GM19324 (cell line): Measurements from ENCODE around the gene ALDH3B1.
"Not testable (repeated sequence)": the region's sequence is repeated elsewhere in the genome, so short reads cannot be mapped to it uniquely, and the experiment has no call there.

Experiments
- ATAC-seq: cut with Tn5 transposase; IDR thresholded peaks from one replicate; pipeline ENCODE4 v1.9.1; 2021; ENCODE audit warnings: mild to moderate bottlenecking, moderate library complexity; ENCODE audit not compliant: unreplicated experiment, low FRiP score

Gene ALDH3B1, protein sequence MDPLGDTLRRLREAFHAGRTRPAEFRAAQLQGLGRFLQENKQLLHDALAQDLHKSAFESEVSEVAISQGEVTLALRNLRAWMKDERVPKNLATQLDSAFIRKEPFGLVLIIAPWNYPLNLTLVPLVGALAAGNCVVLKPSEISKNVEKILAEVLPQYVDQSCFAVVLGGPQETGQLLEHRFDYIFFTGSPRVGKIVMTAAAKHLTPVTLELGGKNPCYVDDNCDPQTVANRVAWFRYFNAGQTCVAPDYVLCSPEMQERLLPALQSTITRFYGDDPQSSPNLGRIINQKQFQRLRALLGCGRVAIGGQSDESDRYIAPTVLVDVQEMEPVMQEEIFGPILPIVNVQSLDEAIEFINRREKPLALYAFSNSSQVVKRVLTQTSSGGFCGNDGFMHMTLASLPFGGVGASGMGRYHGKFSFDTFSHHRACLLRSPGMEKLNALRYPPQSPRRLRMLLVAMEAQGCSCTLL

DNA sequence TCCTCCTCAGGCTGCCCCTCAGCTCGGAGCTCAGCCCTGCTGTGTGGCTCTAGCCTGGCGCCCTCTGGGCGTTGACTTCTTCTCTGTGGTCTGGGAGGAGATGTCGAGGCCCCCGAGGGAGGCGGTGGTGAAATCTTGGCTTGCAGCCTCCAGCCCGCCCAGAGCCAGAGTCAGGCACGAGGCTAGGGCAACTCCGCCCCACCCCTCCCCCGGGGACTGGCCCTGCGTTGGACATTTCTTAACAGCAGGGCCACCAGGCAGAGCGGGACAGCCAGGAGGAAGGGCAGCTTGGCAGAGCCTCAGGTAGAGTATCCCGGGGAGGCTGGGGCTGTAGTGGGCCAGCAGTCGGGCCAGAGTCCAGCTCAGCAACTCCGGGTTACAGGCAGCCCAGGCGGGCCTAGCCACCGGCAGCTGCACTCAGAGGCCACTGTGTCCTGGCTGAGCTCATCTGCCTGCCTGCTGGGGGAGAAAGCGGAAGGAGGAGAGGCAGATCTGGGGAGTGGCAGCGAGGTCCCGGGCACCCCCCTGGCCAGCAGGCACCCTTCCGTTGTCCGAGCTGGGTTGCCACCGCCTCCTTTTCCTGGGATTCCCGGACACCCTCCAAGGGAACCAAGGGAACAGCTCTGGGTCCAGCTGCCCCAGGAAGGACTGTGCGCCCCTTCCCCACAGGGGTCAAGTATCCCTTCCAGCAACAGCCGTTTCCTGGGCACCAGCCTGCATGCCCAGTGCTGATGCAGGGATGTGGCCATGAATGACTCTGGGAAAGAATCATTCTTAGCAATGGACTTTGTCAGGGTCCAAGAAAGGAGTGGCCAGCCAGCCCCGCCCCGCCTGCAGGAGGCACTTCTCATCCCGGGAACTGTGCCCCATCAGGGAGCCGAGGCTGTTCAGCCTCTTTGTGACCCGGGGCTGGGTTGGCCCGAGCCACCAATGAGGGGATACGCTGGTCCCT is at the start of gene ALDH3B1:
ALDH3B1 (plus strand) TSS at position 238 of the 952 bp plus-strand sequence. CDS start 4,971 bp downstream, outside the sequence.
- no peak for ATAC-seq

DNA sequence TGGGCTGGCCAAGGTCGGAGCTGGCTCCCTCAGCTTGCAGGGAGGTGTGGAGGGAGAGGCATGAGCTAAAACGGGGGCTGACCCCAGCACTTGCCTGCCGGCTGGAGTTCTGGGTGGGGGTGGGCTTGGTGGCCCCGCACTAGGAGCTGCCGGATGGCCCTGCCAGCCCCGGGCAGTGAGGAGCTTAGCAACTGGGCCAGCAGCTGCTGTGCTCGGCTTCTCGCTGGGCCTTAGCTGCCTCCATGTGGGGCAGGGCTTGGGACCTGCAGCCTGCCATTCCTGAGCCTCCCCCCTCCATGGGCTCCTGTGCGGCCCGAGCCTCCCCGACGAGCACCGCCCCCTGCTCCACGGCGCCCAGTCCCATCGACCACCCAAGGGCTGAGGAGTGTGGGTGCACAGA is 46.9 kb upstream of the ALDH3B1 start:
- not testable (repeated sequence) for ATAC-seq

DNA sequence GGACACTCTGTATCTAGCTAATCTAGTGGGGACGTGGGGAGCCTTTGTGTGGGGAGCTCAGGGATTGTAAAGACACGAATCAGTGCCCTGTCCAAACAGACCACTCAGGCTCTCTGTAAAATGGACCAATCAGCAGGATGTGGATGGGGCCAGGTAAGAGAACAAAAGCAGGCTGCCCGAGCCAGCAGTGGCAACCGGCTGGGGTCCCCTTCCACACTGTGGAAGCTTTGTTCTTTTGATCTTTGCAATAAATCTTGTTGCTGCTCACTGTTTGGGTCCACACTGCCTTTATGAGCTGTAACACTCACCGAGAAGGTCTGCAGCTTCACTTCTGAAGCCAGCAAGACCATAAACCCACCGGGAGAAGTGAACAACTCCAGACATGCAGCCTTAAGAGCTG is 46.2 kb upstream of the ALDH3B1 start:
- not testable (repeated sequence) for ATAC-seq

DNA sequence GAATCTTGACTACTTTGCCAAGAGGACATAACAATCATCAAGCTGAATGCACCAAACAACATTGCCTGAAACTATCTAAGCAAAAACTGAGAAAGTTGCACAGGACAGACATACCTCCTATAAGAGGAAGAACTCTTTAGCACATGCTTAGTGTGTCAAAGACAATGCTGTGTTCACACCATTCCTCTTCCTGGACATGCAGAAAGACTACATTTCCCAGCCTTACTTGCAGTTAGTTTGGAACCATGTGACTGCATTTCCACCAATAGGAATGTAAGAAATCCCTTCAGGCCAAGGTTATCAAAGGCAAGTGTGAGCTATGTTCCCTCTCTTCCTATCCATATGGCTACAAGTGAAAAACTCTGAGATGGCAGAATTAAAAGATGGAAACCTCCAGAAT is 45.4 kb upstream of the ALDH3B1 start:
- ATAC-seq = not testable (repeated sequence)

DNA sequence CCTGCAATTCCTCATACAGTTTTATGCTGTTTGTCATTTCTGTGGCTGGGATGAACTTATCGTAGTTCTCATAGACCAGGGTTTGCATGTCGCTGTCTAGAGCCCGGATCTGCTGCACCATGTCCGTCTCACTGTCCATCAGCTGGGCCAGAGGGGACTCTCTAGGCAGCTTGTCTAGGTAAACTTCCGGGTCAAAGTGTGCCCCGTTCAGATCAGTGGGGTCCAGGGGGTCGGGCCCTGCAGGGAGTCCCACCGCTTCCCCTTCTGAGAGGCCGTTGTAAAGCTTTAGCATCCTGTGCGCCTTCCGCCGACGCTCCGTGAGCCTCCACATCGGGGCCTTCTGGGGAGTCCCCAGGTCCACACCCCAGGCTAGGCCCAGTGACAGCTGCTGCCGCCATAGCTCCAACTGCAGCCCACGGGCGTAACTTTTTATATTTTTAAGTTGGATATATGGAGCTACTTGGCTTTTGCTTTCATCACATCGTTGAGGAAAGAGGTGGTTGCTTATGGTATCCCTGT is 44.2 kb upstream of the ALDH3B1 start:
- ATAC-seq = not testable (repeated sequence)

DNA sequence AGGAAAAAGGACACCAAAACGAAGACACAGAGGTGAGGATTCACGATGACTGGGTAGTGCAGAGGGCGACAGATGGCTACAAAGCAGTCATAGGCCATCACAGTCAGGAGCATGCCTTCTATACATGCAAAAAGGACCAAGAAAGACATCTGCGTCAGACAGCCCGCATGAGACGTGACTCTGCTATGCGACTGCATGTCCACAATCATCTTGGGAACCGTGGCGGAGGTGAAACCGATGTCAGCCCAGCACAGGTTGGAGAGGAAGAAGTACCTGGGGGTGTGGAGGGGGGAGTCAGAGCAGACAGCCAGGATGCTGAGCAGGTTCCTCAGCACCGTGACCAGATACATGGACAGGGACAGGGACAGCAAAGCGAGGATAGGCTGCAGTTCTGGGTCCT is 35.4 kb upstream of the ALDH3B1 start:
- ATAC-seq = not testable (repeated sequence)

DNA sequence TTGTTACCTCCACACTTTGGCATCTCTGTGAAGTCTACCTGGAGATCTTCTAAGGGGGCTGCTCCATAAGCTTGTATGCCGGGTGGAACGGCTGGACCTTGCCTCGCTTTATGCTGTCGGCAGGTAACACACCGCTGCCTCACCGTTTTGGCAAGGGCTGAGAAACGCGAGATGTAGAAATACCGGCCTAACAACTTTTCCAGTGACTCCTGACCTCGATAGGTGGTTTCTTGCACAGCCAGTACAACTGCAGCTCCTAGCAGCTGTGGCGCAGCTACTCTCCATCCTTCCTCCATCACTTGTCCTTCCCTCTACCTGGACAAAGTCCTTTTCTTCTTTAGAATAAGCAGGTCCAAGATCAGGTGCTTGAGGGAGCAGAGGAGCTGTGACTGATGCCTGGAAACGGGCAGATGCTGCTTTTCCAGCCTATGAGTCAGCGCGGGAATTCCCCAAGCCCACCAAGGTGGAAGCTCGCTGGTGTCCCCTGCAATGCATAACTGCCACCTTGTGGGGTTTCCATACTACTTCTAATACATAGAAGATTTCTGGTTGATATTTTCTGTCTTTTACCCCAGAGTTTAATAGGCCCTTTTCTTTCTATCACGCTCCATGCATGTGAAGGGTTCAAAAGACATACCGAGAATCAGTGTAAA is 31.2 kb upstream of the ALDH3B1 start:
- ATAC-seq = not testable (repeated sequence)

DNA sequence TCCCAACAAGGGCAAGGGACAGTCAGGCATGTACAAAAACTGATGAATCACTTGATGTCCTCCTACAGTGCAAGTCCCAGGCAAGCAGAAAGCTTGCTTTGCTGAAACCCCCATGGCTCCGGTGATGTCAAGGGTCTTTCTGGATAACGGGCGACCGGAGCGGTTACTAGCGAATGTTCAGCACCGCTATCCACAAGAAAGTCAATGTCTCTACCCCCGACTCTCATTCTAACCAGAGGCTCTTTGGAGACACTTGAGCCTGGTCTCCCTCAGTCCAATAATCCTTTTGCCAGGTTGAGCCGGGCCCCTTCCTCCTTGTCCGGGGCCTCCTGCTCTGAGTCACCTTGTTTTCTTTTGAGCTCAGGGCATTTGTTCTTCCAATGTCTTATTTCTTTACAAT is 28.9 kb upstream of the ALDH3B1 start:
- ATAC-seq = not testable (repeated sequence)

DNA sequence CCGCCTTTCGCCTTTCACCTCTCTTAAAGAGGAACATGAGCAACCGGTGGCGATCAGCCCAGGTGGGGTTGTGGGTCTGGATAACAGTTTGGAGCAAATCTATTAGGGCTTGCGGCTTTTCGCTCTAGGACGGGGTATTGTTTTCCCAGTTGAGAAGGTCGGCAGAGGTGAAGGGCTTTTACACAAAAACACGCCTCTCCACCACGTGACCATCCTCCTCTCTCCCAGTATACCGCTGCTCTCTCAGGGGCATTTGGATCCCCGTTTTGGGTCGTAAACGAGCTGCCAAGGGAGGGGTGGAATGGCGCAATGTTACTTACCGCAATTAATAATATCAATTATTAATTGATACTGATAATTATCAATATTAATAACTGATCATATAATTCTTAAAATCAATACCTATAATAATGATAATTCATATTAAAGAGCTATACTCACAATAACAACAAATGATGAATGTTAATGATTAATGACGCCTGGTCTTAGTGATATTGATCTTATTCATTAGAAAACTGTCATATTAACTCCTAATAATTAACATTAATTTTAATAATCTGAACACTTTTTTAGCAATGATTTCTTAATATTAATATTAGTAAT is 27.8 kb upstream of the ALDH3B1 start:
- ATAC-seq = not testable (repeated sequence)

DNA sequence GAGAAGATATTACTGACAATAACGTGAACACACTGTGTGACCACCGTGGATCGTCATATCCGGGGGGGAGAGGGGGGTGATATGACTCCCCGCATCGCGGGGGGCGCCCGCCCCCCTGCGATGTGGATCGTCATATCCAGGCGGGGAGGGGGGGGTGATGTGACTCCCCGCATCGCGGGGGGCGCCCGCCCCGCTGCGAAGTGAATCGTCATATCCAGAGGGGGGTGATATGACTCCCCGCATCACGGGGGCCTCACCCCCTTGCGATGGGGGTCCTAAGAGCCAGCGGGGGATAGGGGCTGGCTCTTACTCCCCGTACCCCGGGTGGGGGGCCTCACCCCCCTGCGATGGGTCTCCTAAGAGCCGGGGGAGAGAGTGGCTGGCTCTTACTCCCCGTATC is 26.2 kb upstream of the ALDH3B1 start:
- no peak for ATAC-seq

DNA sequence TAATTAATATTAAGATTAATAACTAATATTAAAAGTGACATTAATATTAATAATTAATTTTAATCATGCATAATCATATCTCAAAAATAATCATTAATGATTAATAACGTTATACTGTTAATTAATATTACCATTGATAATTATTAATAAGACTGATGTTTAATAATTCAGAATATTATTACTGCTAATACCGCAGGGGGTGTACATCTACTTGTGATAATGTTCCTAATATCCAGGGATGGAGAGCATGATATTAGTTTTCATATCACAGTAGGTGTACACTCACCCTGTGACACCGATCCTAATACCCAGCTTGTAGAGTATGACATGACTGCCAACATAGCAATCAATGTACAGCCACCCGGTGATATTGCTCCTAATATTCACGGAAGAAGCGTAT is 24.8 kb upstream of the ALDH3B1 start:
- ATAC-seq = not testable (repeated sequence)

DNA sequence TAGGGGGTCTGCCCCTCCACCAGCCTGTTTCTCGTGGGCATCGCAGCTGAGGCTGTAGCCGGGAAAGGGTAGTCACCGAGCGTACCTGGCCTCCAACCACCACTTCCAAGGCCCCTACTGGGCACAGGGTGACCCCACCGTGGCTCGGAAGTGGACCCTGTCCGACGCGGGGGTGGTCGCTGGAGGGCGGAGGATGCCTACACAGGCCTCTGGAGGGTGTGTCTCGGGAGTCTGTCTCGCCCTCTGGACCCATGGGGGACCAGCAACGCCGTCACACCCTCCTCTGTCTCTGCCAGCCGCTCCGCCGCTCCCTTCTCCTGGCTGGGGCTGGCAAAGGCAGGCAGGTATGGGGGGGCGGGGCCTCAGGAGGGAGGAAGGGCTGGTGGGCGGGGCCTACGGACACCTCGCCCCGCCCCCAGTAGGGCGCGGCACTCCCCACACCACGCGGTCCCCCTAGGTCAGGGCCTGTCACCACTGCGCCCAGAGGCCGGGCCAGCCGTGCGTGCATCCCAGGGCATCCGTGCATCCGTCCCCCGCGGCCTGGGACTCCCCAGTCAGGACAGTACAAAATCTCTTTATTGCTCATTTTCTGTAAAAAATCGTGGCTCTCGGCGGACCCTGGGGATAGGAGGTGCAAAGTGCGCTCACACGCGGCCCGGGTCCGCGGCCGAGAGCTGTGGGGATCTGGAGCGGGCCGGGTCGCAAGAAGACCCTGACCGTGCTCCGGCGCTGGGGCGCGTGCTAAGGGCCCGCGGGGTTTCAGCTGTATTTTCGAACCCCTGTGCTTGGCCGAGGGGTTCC is 19.4 kb upstream of the ALDH3B1 start:
- ATAC-seq = not testable (repeated sequence)

DNA sequence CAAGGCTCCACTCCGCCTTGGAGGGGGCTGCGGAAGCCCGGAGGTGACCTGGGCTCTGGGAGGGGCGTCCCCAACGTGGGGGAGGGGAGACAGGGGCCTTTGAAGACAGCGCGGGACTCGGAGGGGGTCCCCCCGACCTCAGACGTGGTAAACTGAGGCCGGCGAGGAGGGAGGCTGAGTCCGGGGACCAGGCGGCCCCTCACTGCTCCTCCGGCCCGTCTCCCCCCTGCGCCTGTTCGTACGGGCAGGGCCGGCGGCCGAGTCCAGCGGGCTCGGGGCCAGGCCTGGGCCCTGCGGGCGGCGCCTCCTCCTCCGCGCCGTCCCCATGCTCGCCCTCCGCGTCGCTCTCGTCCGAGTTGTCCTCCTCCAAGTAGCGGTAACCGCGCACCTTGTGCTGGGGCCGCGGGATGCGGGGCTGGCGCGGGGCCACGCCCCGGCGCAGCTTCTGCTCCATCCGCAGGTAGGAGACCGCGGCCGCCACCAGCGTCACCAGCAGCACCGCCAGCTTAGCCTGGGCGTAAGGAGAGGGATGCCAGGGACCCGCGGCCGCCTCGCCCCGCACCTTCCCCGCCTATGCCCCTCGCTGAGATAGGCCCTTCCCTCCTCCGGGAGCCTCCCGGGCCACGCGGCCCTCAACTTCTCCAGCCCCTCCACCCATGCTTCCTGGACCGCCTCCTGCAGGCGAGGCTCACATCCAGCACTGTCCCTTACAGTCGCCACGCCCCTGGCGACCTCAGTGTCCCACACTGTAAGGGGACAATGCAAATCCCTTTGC is 18.6 kb upstream of the ALDH3B1 start:
- not testable (repeated sequence) for ATAC-seq

DNA sequence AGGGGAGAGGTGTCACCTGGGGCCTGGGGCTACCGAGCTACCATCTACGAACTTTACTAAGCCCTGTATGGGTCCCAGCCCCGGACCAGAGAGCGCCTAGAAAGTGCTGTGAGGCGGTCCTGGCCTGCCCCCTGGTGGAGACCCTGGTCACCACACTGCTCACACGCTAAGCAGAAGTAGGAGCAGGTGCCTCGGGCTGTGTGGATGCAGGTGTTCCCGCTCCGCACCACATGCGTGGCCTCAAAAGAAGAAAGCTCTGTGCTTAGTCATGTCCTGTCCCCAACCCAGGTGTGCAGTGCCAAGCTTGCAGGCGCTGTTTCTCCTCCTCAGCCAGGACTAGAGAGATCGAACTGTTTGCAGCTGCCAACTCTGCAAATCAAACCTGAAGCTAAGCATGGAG is 16.3 kb upstream of the ALDH3B1 start:
- not testable (repeated sequence) for ATAC-seq

DNA sequence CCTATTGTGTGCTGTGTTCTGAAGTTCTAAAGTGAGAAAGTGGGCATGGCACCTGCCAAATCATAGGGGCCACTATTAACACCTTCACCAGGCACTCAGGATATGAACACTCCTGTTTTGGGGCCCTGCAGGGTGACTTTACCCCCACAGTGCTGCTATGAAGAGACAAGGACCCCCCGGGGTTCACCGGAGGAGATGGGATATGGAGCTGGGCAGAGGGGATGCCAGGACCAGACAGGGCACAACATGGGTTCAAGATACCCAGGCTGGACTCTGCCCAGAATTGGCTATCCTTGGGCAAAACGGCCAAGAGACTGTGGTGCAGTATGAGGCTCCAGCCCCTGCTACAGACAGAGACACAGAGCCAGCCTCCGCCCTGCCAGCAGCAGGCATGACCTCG is 15.7 kb upstream of the ALDH3B1 start:
- not testable (repeated sequence) for ATAC-seq

DNA sequence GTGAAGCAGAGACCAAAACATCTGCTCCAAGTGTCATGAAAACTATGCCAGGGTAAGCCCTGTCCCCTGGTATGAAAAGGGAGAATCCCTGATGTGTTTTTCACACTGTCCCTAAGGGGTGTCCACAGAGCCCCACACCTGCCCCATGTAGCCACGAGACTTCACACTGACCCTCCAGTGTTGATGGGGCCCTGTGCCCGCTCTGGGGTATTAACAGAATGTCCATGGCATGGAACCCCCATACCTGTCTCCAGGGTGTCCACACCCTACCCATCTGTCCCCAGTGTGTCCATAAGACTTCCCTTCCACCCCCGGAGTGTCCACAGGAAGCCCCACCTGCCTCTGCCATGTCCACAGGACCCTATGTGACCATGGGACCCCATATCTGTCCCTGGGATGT is 15.0 kb upstream of the ALDH3B1 start:
- not testable (repeated sequence) for ATAC-seq

DNA sequence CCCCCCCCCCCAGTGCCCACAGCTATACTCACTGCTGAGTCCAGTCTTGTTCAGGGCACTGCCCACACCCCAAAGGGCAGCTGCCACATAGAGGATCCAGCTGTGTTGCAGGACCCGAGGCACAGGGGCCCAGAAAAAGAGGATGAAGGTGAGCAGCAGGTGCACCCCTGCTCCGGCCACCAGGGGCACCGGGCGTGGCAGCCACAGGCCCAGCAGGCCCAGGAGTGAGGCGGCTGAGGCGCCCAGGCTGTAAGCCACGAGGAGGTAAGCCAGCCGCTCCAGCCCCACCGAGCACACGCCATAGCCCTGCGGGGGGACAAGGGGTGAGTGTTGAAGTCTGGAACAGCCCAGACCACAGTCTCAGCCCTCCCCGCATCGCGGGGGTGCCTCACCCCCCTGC is 14.5 kb upstream of the ALDH3B1 start:
- not testable (repeated sequence) for ATAC-seq

DNA sequence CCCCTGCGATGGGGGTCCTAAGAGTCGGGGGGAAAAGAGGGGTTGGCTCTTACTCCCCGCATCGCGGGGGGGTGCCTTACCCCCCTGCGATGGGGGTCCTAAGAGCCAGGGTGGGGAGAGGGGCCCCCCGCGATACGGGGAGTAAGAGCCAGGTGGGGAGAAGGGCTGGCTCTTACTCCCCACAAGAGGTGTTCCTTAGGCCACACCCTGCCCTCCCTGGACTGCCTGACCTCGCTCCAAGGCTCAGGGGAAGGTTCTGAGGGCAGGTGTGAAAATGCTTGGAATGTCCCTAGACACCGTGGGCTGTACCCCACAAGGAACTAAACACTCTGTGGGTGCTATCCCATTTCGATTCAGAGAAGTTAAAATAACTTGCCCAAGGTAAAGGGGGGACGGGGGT is 14.1 kb upstream of the ALDH3B1 start:
- no peak for ATAC-seq
